ENCODE data around the gene DIPK2A.

The DIPK2A gene

GRCh38 chr3:143971359-143972154 lies at the start of gene DIPK2A:
TSS of gene DIPK2A (plus strand) at chr3:143971823. CDS start at chr3:143972333, 510 bp downstream.
- peak; percentile 98 for DNase-seq

DNA sequence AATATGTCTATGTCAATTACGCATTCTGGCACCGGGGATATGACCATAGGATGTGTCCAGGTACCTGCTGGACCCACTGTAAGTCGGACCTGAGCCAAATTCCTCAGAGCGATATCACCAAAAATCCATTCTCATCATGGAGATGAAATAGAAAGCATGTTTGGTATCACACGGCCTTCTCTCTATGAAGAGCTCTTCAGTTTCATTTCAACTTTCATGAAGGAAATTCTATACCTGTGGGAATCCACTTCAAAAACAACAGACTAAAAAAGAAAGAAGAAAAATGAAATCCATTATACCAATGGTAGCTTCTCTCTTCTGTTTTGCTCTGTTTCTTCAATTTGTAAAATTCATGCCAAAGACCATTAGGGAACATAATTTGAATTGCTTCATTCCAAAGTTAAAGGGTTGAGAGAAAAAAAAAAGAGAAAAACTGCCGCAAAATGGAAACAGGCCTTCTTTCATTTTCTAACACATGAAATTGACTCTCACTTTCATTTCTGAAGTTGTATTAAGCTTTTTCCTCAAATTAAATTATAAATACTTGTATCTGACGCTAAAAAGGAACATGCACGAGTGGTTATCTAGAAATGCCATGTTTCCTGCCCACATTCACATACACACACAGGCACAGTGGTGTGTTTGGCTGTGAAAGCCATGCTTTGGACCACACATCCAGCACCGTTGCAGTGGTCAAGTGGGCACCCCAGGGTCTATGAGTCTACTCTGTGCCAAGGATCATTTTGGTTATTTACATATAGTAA lies 46.9 kb upstream of the DIPK2A start:
- no peak for DNase-seq

DNA sequence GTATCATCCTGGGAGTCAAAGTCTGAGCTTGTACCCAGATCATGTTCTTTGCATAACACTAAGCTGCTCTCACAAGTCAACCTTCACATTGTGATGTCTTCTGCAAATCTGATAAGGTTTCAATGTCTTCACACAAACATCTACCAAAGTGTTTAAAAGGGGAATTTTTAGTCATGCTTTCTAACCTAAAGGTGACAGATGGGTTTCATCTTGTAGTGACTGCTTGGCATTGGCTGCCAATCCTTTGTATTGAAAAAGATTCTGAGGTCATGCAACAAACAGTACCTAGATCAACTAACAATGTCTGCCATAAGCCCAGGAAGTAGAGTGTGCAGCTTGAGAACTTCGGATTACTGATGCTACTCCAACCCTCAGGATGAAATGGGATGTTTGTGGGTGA lies 43.6 kb upstream of the DIPK2A start:
- no peak for DNase-seq

GRCh38 chr3:143928541-143929255 lies 42.9 kb upstream of the DIPK2A start:
- DNase-seq: no peak

DNA sequence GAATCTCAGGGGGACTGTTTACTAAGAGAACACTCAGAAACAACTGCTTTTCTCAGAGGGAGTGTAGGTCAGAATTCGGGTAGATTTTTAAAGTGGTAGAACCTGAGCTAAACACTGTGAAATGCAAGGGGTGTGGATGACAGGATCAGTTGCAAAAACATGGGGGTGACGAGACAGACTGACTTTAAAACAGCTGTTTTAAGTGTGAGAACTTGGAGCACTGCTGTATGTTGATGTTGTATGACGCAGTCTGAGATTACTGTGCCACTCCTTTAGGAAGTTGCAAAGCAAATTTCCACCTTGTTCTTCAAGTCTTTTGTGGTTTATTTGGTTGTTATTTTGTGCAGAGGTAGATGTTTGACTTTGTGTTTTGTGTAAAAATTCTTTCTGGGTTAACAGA lies 36.8 kb upstream of the DIPK2A start:
- DNase-seq: no peak

GRCh38 chr3:143935678-143936077 lies 35.9 kb upstream of the DIPK2A start:
- DNase-seq: no peak

GRCh38 chr3:143950810-143951209 lies 20.8 kb upstream of the DIPK2A start:
- no peak for DNase-seq

GRCh38 chr3:143951351-143951971 lies 20.2 kb upstream of the DIPK2A start:
- peak; percentile 26 for DNase-seq

- no peak for DNase-seq
These were observed 19.0 kb upstream of the DIPK2A start for GRCh38 chr3:143952569-143953072.

GRCh38 chr3:143955113-143955512 lies 16.5 kb upstream of the DIPK2A start:
- DNase-seq: no peak

GRCh38 chr3:143956838-143957237 lies 14.8 kb upstream of the DIPK2A start:
- no peak for DNase-seq

DNA sequence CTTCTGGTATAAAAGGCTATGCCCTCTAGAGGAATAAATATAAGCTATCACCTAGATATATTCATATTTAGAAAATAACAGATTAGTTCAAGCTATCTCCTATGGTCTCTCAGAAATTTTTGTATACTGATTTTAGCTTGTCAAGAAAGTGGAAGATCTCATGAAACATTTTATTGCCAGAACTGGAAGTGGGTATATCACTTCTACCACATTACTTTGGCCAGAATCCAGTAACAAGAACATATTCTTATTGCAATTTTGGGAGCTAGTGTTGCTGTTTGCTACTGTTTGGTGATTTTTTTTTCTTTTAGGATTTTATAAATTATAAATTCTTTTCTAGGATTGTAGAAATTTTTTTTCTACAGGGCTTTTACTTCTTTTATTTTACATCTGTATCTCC lies 14.2 kb upstream of the DIPK2A start:
- DNase-seq: no peak

DNA sequence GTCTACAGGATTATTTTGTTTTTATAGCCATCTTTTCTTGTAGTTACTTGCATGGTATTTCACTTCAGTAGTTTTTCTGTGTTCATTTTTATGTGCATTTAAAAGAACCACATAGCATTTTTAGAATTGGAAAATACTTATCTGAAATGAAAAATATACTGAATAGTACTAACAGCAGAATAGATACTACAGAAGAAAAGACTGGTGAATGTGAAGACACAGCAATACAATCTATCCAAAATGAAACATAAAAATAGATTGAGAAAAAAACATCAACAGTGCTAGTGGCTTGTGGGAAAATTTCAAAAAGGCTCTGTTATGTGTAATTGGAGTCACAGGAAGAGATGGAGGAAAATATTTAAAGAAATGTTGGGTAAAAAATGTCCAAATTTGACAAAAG lies 12.7 kb upstream of the DIPK2A start:
- DNase-seq: no peak

- DNase-seq: no peak
These were observed 10.3 kb upstream of the DIPK2A start for GRCh38 chr3:143961342-143961741.

GRCh38 chr3:143963946-143964345 lies 7.7 kb upstream of the DIPK2A start:
- no peak for DNase-seq

DNA sequence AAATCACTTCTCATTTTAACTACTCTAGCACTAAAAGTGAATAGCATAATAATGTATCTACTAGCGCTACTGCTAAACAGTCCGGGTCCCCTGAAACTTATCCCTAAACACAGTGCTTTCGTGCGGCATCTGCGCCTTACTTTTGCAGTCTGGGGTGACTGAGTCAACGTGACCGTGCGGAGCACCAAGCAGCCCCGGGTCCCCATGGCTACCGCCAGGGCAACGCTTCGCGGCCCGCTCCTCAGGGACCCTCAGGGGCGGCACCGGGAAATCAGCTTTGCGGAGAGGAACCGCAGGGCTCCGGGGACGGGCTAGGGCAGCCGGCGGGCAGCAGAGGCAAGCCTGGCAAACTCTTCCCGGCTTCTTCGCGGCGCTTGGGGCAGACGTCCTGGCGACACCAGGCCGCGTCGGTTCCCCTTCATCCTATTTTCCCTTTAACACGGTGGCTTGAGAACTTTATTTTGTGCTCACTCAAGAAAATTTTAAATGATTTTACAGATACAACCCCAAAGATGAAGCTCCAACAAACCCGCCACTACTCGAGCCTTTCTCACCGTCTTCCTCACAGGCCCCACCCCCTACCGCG lies 757 bp upstream of the DIPK2A start:
- peak; percentile 80 for DNase-seq

GRCh38 chr3:143972155-143972504 lies 507 bp downstream of the DIPK2A start:
- no peak for DNase-seq

- DNase-seq: peak; percentile 81
These were observed 1.1 kb downstream of the DIPK2A start for GRCh38 chr3:143972505-143973258.

DNA sequence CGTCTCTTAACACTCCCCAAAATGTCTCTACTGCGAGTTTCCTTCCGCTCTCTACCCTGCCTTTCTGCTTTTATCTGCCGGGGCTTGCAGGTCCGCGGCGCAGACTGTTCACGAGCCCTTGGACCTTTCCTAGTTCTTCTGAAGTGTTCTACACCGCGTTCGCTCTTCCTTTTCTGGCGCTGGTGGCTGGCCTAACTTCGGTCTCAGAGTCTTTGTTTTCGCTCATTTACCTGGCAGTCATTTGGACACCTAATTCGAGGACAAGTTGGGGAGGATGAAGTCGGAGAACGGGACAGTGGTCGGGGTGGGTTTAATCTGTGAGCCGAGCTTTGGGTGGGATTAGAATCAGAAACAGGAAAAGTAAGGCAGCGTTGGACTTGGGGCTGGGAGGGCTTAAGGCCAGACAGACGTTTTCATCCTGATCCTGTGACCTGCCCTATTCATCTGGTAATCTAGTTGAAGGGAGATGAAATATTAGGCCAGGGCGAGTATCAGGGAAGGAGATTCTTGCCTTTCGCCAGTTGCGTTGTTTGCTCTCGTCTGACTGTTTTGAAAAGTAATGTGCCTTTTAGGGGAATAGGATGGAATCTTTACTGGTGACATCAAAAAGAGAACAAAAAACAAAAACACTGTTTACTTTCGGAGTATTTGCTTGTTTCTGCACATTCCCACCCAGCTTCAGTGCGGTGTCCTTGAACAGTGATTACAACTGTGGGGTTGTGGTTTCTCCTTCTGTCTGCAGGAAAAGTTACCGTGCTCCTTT lies 1.8 kb downstream of the DIPK2A start:
- no peak for DNase-seq

GRCh38 chr3:143974271-143975238 lies 2.9 kb downstream of the DIPK2A start:
- no peak for DNase-seq
